B cell (primary cell): Measurements from ENCODE around the gene C21orf58. TPM values are rescaled to one million over a fixed set of nuclear protein-coding genes. Genes with fewer than 3 reads are reported as not detected.

Experiments used
- ATAC-seq: fragments of 200-7000 bp; cut with Tn5 transposase; one replicate; pipeline ENCODE4 v1.10.0; 2021; ENCODE audit warnings: low read depth, mild to moderate bottlenecking, moderate number of reproducible peaks, moderate library complexity
- CTCF ChIA-PET: fragments of 350-600 bp; sonication (Branson Sonifier 250); formaldehyde crosslinking; loops from one replicate; lab custom pipeline; 2021; ENCODE audit warnings: antibody characterized with exemption, inconsistent platforms; lab: Charles Lee
- POLR2A ChIA-PET: fragments of 350-600 bp; sonication (Branson Sonifier 250); formaldehyde crosslinking; loops from one replicate; lab custom pipeline; 2021; ENCODE audit warnings: antibody characterized with exemption; lab: Charles Lee
- DNase-seq: peaks from one replicate; pipeline ENCODE4 v3.0.0; 2013
- H2AFZ ChIP-seq: 2 replicates; pipeline ENCODE4 v1.6.1; 2012; ENCODE audit warnings: mild to moderate bottlenecking, low read depth, low read length; ENCODE audit not compliant: insufficient read depth, poor library complexity, severe bottlenecking
- H3K27ac ChIP-seq, 2 donors: 1 replicate in 1 of 2; 2 replicates in 1 of 2; pipeline ENCODE4 v1.5.1; 2012 to 2013; ENCODE audit warnings: low read length in 2 of 2, mild to moderate bottlenecking in 2 of 2, moderate library complexity in 1 of 2
- H3K27me3 ChIP-seq, 4 experiments: fragments of 200-600 bp in 1 of 4; sonication (generic) in 1 of 4; replicated peaks in 1 of 4; 1 replicate in 2 of 4; 2 replicates in 2 of 4; pipeline versions ENCODE4 v1.6.1 to v1.7.0; 2013 to 2016; ENCODE audit warnings: low read length in 3 of 4, mild to moderate bottlenecking in 2 of 4, mixed read lengths in 1 of 4, moderate library complexity in 1 of 4; ENCODE audit not compliant: insufficient read depth in 4 of 4, control insufficient read depth in 3 of 4; ENCODE audit errors: control extremely low read depth in 1 of 4
- H3K36me3 ChIP-seq, 2 experiments: replicated peaks in 1 of 2; 1 replicate in 1 of 2; 2 replicates in 1 of 2; pipeline versions ENCODE4 v1.6.1 to v1.7.1; 2013; ENCODE audit warnings: low read length in 1 of 2; ENCODE audit not compliant: insufficient read depth in 2 of 2, control insufficient read depth in 1 of 2; ENCODE audit errors: control extremely low read depth in 1 of 2, extremely low read depth in 1 of 2
- H3K4me1 ChIP-seq, 2 donors: fragments of 200-600 bp in 1 of 2; sonication (generic) in 1 of 2; 1 replicate in 1 of 2; 2 replicates in 1 of 2; pipeline versions ENCODE4 v1.5.1 to v1.6.1; 2013 to 2017; ENCODE audit warnings: low read length in 2 of 2; ENCODE audit not compliant: control insufficient read depth in 2 of 2, insufficient read depth in 2 of 2
- H3K4me2 ChIP-seq: replicated peaks from 2 replicates; pipeline ENCODE3; 2012; ENCODE audit warnings: mild to moderate bottlenecking, low read depth, low read length; ENCODE audit not compliant: poor library complexity, severe bottlenecking
- H3K4me3 ChIP-seq, 5 experiments: fragments of 200-600 bp in 1 of 5; sonication (generic) in 1 of 5; 1 replicate in 3 of 5; 2 replicates in 2 of 5; pipeline versions ENCODE4 v1.5.1 to v1.7.0; 2011 to 2016; ENCODE audit warnings: low read length in 4 of 5, mild to moderate bottlenecking in 4 of 5, low read depth in 2 of 5, control low read depth in 1 of 5, moderate library complexity in 1 of 5; ENCODE audit not compliant: insufficient read depth in 1 of 5; ENCODE audit errors: control extremely low read depth in 1 of 5, extremely low read depth in 1 of 5
- H3K79me2 ChIP-seq: fragments of 200-600 bp; sonication (generic); one replicate; pipeline ENCODE4 v1.6.0; 2016; ENCODE audit warnings: low read length; ENCODE audit not compliant: control insufficient read depth, insufficient read depth
- H3K9ac ChIP-seq: fragments of 200-600 bp; sonication (generic); 2 replicates; pipeline ENCODE4 v1.6.1; 2017; ENCODE audit warnings: mild to moderate bottlenecking, low read length, moderate library complexity
- H3K9me3 ChIP-seq, 3 donors: one replicate each; pipeline versions ENCODE4 v1.6.1 to v1.7.1; 2013; ENCODE audit warnings: low read length in 2 of 3; ENCODE audit not compliant: control insufficient read depth in 2 of 3, insufficient read depth in 1 of 3; ENCODE audit errors: control extremely low read depth in 1 of 3
- H4K20me1 ChIP-seq: 2 replicates; pipeline ENCODE4 v1.6.0; 2012; ENCODE audit warnings: mild to moderate bottlenecking, low read length; ENCODE audit not compliant: insufficient read depth, control insufficient read depth, poor library complexity, severe bottlenecking
- H3K27ac Mint-ChIP-seq: one replicate; pipeline ENCODE4 v1.8.0; 2021; ENCODE audit warnings: mixed read lengths
- H3K27me3 Mint-ChIP-seq: one replicate; pipeline ENCODE4 v1.8.0; 2021; ENCODE audit warnings: mixed read lengths
- H3K4me1 Mint-ChIP-seq: one replicate; pipeline ENCODE4 v1.8.0; 2021; ENCODE audit warnings: mixed read lengths
- H3K4me3 Mint-ChIP-seq: one replicate; pipeline ENCODE4 v1.8.0; 2021; ENCODE audit warnings: mixed read lengths
- H3K9me3 Mint-ChIP-seq: one replicate; pipeline ENCODE4 v1.8.0; 2022; ENCODE audit warnings: mixed read lengths; ENCODE audit not compliant: insufficient read depth
- EZH2 ChIP-seq: IDR thresholded peaks from 2 replicates; pipeline ENCODE4 v1.6.1; 2012; ENCODE audit warnings: borderline replicate concordance, low read depth, mild to moderate bottlenecking, moderate library complexity, low read length; ENCODE audit not compliant: insufficient read depth, poor library complexity, severe bottlenecking
- WGBS: methylation state at CpG from one replicate; pipeline ENCODE4 v1.1.5; 2013; ENCODE audit warnings: missing lambda C conversion rate; ENCODE audit not compliant: insufficient coverage; 5-methylcytosine and 5-hydroxymethylcytosine counted together
- intact Hi-C: fragments of 100-400 bp; cut with micrococcal nuclease; formaldehyde crosslinking; loops from one replicate; pipeline ENCODE4 v1.10.0; 2022
- polyA plus RNA-seq: library from polyadenylated mRNA; depleted of rRNA; stranded (reverse); fragments of >200 nt; gene quantifications from 2 replicates; pipeline ENCODE4 v1.2.3, GENCODE V29; 2012
- total RNA-seq, 2 donors: library from RNA; stranded (reverse); fragments of 120-200 nt in 1 of 2; gene quantifications; 1 replicate in 1 of 2; 2 replicates in 1 of 2; pipeline versions ENCODE4 v1.2.3 to v1.2.4, GENCODE V29; 2013 to 2022
- TF ChIP-seq, protein P1 (sequence below): fragments of 200-600 bp; IDR thresholded peaks from one replicate; pipeline ENCODE4 v1.8.0; 2022; ENCODE audit warnings: antibody characterized with exemption, mild to moderate bottlenecking

The C21orf58 gene
- total and polyA plus RNA-seq, 2 donors (not counting 1 experiment from before 2014, with no cell fraction given) = 6.3 to 9.5 TPM

DNA sequence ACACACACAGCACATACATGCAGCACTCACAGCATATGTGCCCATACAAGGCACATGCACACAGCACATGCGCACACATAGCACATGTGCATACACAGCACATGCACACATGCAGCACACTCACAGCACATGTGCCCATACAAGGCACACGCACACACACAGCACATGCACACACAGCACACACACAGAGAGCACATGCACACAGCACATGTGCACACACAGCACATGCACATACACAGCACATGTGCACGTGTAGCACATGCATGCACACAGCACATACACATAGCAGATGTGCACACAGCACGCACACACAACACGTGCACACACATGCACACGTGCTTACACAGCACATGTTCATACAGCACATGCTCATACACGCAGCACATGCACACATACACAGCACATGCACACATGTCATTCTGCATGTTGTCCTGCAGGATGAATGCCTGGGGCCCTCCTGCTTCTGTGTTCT is 48.4 kb upstream of the C21orf58 start:
- no peak overlapping the region for H3K9ac ChIP-seq
- Mint-ChIP-seq H3K4me1 (peaks cover 22% of the 10 kb centered on the region), H3K9me3 (no peaks in the 10 kb centered on the region), H3K4me3 (no peak overlapping the region), H3K27ac (peak overlapping the region; percentile 46), H3K27me3 (no peaks in the 10 kb centered on the region)
- H3K4me2 ChIP-seq = no peak overlapping the region
- TF ChIP-seq, protein P1, sequence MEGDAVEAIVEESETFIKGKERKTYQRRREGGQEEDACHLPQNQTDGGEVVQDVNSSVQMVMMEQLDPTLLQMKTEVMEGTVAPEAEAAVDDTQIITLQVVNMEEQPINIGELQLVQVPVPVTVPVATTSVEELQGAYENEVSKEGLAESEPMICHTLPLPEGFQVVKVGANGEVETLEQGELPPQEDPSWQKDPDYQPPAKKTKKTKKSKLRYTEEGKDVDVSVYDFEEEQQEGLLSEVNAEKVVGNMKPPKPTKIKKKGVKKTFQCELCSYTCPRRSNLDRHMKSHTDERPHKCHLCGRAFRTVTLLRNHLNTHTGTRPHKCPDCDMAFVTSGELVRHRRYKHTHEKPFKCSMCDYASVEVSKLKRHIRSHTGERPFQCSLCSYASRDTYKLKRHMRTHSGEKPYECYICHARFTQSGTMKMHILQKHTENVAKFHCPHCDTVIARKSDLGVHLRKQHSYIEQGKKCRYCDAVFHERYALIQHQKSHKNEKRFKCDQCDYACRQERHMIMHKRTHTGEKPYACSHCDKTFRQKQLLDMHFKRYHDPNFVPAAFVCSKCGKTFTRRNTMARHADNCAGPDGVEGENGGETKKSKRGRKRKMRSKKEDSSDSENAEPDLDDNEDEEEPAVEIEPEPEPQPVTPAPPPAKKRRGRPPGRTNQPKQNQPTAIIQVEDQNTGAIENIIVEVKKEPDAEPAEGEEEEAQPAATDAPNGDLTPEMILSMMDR = no peak
- no peak for TF ChIP-seq EZH2
- H3K4me1 ChIP-seq = peaks cover 18 to 22% of the 10 kb centered on the region in 2 donors
- ChIA-PET POLR2A (no interaction called here), CTCF (interaction anchor here (1.3 kb wide), 1 partner anchor 229 kb away, joined by 3 read pairs; no protein-coding TSS in a partner anchor)
- DNase-seq = no peak
- peaks cover 0 to 5% (median 0%) of the 10 kb centered on the region in 3 donors for H3K9me3 ChIP-seq
- H3K27ac ChIP-seq = no peak overlapping the region
- H3K36me3 ChIP-seq = peaks cover 0 to 9% of the 10 kb centered on the region in 2 experiments
- intact Hi-C loops = no loop called here
- H3K27me3 ChIP-seq = no peaks in the 10 kb centered on the region
- peaks cover 34% of the 10 kb centered on the region for H3K79me2 ChIP-seq
- H2AFZ ChIP-seq = no peak overlapping the region
- H4K20me1 ChIP-seq = peaks cover 7% of the 10 kb centered on the region
- ATAC-seq = no peak
- 100% methylated on average over 7 of the region's 7 CpGs for WGBS
- no peak overlapping the region for H3K4me3 ChIP-seq

DNA sequence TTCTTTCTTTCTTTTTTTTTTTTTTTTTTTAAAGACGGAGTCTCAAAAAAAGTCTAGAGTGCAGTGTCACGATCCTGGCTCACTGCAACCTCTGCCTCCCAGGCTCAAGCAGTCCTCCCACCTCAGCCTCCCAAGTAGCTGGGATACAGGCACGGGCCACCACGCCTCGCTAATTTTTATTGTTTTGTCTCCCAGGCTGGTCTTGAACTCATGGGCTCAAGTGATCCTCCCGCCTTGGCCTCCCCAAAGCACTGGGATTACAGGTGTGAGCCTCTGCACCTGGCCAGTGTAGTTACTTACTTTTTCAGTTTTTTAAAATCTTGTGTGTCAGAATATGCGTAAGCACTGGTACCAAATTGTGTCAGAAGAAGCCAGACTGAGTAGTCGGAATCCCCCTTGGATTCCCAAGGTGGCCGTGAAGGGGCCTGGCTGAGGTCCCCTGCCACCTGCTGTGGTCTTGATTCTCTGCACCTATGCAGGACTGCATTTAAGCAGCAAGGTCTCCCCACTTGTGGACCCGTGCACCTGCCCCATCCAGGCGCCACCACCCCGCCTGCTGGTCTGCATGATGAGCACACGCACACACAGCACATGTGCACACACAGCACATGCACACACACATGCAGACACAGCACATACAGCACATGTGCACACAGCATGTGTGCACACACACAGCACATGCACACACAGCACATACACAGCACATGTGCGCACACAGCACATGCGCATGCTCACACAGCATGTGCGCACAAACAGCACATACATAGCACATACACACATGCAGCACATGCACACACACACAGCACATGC is 47.7 kb upstream of the C21orf58 start:
- TF ChIP-seq EZH2 = no peak
- TF ChIP-seq, protein P1 = no peak
- no peaks in the 10 kb centered on the region for H3K27me3 ChIP-seq
- H3K79me2 ChIP-seq = peaks cover 30% of the 10 kb centered on the region
- WGBS = 88% methylated on average over 15 of the region's 16 CpGs
- intact Hi-C loops = no loop called here
- H3K27ac ChIP-seq = no peak overlapping the region
- peaks cover 0 to 5% (median 0%) of the 10 kb centered on the region in 3 donors for H3K9me3 ChIP-seq
- H3K4me1 ChIP-seq = peaks cover 18 to 22% of the 10 kb centered on the region in 2 donors
- H4K20me1 ChIP-seq = peaks cover 7% of the 10 kb centered on the region
- peaks cover 0 to 15% of the 10 kb centered on the region in 2 experiments for H3K36me3 ChIP-seq
- Mint-ChIP-seq H3K27me3 (no peaks in the 10 kb centered on the region), H3K4me1 (peaks cover 22% of the 10 kb centered on the region), H3K9me3 (no peaks in the 10 kb centered on the region), H3K4me3 (no peak overlapping the region), H3K27ac (peak overlapping the region; percentile 50)
- ChIA-PET CTCF (no interaction called here), POLR2A (no interaction called here)
- no peak overlapping the region for H3K4me3 ChIP-seq
- ATAC-seq (peak; percentile 23), DNase-seq (no peak)
- H2AFZ ChIP-seq = no peak overlapping the region
- no peak overlapping the region for H3K4me2 ChIP-seq
- H3K9ac ChIP-seq = no peak overlapping the region
